ENCODE data around the gene OSBPL2.

- TF ChIP-seq POLR2A (IDR thresholded peaks at IDR 0.05; ENCODE audit: low read depth, low read length), result no peak
- no peak for TF ChIP-seq TAF1 (IDR thresholded peaks at IDR 0.05; ENCODE audit: low read depth, low read length)
These were observed 53.1 kb downstream of the OSBPL2 start for GRCh38 chr20:62291251-62292066.

Data from GM12891 (cell line).